Amygdala (tissue), 56 donors: ENCODE data around the gene TNS3.
A peak's percentile ranks its signal among the peaks of the same experiment; 100 is the strongest.

Source experiments
- DNase-seq, 56 donors: peaks; one replicate each; lab custom pipeline; 2025; lab: John Stamatoyannopoulos, UW

The TNS3 gene

DNA sequence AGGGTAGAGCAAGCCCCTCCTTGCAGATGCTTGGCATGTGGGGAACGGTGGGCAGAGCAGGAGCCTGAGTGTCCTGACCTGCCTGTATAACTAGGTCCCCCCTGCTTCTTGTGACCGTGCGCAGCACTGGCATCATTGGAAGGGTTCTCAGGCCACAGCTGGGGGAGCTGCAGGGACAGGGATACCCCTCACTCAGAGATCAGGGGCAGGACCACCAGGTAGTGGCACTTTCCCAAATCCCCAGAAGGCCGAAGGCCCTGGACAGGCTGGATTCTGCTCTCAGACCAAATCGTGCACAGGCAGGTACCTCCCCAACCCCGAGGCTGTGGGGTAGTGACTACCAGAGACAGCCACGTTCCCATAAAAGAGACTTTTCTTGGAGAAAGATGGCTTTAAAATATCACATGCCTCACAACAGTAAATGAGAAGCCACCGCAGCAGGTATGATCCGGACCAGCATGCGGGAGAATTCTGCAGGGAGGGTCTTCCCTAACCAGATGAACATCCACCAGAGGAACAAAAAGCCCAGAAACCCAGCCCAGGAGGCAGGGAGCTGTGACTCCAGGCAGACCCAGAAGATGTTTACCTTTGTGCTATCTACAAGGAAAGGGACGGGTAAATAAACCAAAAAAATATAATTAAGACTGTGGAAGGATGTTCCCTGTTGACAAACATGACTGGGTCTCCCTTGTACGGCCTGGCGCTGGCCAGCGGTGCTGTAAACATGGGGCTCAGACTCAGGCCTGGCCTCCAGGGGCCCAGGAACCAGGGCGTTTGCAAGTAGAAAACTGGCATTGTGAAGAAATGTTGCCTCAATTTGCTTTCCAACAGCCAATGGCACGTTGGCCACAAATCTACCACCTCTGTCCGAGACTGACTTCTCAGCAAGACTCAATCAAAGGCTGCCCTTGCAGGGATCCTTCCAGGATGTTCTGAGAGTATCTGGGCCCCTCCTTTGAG is 180.0 kb downstream of the TNS3 start:
- DNase-seq: no peak

DNA sequence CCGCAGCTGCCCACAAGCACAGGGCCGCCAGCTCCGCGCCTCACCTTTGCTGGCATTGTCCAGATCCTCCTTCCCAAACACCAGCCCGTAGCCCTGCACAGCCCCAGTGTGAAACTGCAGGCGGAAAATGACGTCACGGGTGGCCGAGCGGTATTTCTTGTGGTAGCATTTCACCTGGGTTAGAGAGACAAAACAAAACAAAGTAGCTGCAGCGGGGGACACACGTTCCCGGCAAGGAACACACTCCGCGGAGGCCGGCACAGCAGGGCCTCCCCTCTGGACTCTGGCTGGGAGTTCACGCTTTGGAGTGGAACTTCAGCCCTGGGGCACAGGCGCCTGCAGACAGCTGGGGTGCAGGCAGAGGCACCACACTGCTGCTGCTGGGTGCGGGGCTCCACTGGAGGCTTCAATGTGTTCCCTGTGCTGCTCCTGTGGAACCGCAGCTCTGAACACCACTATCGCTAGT is 181.1 kb downstream of the TNS3 start:
- DNase-seq: no peak

- DNase-seq: no peak
Observed at GRCh38 chr7:47400001-47400400, 181.9 kb downstream of the TNS3 start.

- DNase-seq: no peak
Observed at GRCh38 chr7:47394751-47395252, 187.1 kb downstream of the TNS3 start.

- no peak for DNase-seq
Observed at GRCh38 chr7:47394216-47394615, 187.7 kb downstream of the TNS3 start.

DNA sequence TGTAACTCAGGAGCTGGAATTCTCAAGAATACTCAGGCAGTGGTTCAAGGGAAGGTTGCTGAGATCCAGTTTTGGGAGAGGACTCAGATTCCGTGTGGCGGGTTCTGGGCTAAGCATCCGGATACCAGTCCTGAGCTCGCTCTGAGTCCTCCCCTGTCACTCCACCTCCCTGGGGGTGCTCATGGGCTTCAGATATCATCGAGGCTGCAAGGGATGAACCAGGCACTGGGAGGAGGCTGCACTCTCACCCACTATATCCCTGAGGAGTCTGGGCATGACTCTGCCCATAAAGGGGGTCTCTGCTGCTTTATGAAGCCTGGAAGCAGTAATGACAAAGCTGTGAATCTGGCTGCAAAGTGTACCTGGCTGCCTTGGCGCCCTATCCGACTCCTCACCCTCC is 188.5 kb downstream of the TNS3 start:
- no peak for DNase-seq

DNA sequence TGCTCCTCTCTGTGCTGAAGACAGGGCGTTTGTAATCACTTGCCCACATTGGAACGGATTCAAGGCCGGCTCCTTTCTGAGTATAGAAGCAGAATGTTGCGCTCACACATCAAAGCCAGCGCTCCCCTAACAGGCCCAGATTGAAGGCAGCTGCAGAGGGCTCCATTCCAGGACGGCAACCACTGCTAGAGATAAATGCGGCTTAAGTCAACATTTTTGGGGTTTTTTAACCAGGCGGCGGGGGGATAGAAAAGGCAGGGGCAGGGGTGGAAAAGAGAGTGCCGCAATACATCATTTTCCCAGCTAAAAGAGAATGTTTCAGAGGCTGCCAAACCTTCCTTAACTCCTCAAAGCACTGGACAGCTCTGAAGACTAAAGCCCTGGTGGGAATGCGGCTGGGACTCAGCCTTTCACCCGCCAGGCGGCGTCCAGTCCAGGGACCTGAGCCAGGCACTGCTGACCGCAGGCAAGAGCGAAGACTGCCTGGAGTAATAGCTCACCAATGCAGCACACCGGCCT is 189.6 kb downstream of the TNS3 start:
- DNase-seq: peak in 33 of 56 donors; percentile 7 to 66 (median 31)

DNA sequence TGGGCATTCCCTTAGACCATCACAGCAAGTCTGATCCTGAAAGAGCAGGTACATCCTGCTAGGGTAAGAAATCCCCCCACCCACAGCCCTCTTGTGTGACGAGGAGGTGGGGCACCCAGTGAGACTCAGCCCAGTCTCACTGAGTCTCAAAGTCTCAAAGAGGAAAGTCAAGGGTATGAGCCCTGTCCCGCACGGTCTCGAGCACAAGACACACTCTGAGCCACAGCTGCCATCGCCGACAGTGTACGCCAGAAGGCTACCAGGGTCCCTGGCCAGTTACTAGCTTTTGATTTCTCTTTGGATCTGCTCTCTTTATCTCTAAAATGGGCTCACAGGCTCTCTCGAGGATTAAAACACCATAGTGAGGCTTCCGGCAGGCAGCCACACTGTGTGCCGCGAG is 190.2 kb downstream of the TNS3 start:
- DNase-seq: no peak

GRCh38 chr7:47390914-47391313 is 191.0 kb downstream of the TNS3 start:
- DNase-seq: no peak

GRCh38 chr7:47389923-47390630 is 191.8 kb downstream of the TNS3 start:
- no peak for DNase-seq

DNA sequence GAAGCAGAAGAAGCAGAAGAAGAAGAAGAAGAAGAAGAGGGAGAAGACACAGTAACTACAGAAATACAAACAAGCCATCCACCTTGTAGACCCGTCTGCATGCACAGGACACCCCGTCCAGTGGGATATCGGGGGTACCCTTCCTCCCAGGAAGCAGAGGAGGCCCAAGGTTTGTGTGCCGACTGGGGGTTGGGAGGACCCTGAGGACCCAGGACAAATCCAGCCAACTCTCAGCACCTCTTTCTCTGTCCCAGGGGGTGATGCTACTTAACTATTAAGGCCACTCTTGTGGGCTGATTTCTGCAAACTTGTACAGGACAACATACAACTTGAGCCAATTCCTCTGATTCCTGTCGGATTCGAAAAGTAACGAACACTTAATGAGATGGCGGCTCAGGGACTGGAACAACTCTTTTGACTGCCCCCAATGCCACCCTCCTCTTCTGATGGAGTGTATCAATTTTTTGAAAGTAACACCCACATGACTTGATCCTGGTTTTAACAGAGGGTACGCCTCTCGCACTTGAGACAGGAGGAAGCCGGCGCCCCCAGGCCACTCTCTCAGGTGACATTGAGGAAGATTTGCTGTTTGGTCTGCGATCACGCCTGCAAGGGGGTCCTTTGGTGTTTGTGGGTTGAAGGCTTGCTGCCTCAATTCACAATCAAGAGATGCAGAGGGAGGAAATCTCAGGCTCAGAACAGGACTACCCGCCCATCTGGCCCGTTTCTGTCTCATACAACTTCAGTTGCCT is 192.6 kb downstream of the TNS3 start:
- DNase-seq: no peak

DNA sequence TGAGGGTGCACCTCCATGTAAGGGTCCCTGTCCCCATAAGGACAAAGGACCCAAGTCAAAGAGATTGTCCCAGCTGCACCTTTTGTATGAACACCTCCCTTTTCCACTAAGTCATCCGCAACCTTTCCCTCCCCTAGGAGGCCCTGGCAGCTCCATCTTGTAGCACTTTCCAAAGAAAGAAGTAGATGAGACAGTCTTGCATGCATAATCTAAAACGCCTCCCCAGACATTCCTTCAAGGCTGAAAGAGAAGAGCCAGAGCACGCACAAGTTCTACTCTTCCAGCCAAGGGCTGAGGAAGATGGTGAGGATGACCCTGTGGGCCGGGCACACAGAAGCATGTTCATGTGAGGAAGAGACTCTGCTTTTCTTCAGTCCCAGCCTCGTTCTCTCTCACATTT is 194.4 kb downstream of the TNS3 start:
- DNase-seq: no peak

GRCh38 chr7:47386273-47386835 is 195.6 kb downstream of the TNS3 start:
- no peak for DNase-seq

GRCh38 chr7:47385536-47386125 is 196.3 kb downstream of the TNS3 start:
- no peak for DNase-seq

- DNase-seq: no peak
Observed at GRCh38 chr7:47384755-47385535, 197.0 kb downstream of the TNS3 start.

DNA sequence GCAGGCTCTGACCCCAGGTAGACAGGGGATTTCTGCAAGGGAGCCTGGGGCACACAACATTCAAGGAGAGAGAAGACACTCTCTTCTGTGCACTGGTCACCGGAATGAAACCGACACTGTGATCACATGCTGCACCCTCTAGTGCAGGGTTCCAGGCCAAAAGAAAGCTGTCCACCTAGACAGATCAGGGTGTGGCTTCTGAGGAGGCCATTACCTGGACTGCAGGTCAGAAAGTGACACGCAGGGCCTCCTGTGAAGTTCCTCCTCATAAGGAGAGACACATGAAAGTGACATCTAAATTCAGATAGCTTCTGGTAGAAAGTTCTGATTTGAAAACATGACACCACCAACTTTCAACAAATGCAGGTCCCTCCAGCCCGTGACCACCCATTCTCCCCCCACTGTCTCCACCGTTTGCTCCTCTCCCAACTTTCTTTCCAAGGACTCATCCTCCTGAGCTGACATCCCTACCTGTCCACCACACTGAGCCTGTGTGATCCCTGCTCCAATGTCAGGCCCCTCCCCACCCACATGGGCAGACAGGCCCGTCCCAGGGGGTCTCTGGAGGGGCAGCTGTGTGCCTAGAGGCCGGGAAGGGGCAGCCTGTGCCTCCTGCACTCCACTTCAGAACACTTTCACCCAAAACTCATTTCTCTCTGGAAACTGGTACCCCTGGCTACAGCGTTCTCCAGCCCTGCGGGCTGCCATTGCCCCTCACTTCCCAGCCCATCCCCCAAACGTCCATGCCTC is 198.0 kb downstream of the TNS3 start:
- DNase-seq: no peak

GRCh38 chr7:47383072-47383471 is 198.8 kb downstream of the TNS3 start:
- peak in 1 of 56 donors; percentile 30 for DNase-seq

DNA sequence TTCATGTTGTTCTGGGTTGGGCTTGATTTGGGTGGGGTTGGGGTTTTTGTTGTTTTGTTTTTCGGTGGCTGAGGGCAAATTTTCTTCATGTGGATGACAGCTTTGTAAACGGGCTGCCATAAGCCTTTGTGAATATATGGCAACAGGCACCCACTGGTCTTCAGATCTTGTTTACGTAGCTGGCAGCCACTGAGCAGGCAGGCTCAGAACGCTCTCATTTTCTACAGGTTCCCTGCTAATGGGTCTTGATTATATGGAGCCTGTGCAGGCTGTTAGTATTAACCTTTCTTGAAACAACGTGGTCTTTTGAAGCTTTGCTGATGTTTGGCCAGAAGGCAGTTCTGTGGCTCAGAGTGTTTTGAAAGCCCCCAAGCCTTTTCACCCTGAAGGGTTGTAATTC is 199.7 kb downstream of the TNS3 start:
- no peak for DNase-seq
